PC-9 (cell line): ENCODE measurements around the gene ACACA. TPM values are rescaled to one million over a fixed set of nuclear protein-coding genes. Genes with fewer than 3 reads are reported as not detected.

ENCODE experiments used
- BruUV-seq: library from RNA; stranded (reverse); fragments of 400-500 nt; replicated peaks from 2 replicates; lab custom pipeline; 2021; lab: Mats Ljungman, UMichigan
- CTCF ChIA-PET: fragments of 300-600 bp; sonication (Branson Sonifier 250); formaldehyde crosslinking; loops from one replicate; lab custom pipeline; 2022; ENCODE audit warnings: antibody characterized with exemption; lab: Charles Lee
- POLR2A ChIA-PET: fragments of 300-600 bp; sonication (Branson Sonifier 250); formaldehyde crosslinking; loops from one replicate; lab custom pipeline; 2022; ENCODE audit warnings: antibody characterized with exemption; ENCODE audit not compliant: unreplicated experiment; lab: Charles Lee
- DNase-seq, 2 experiments: peaks; one replicate each; pipeline versions ENCODE4 v3.0.0 to v3.0.0-alpha.2; 2015 to 2022; ENCODE audit warnings: mixed read lengths in 1 of 2
- H2AFZ ChIP-seq: fragments of 200-600 bp; sonication (generic); 2 replicates; pipeline ENCODE4 v1.8.1; 2017; ENCODE audit warnings: antibody characterized with exemption
- H3F3A ChIP-seq: fragments of 200-600 bp; sonication (generic); 2 replicates; pipeline ENCODE4 v1.8.1; 2017; ENCODE audit warnings: antibody characterized with exemption, mild to moderate bottlenecking, low read depth; ENCODE audit not compliant: insufficient read depth
- H3K27ac ChIP-seq: fragments of 200-600 bp; sonication (generic); 2 replicates; pipeline ENCODE4 v1.6.1; 2016; ENCODE audit warnings: mixed run types
- H3K27me3 ChIP-seq: fragments of 200-600 bp; sonication (generic); 2 replicates; pipeline ENCODE4 v1.6.1; 2016; ENCODE audit warnings: low read depth, mixed run types; ENCODE audit not compliant: insufficient read depth
- H3K36me3 ChIP-seq: fragments of 200-600 bp; sonication (generic); 2 replicates; pipeline ENCODE4 v1.6.1; 2016; ENCODE audit warnings: low read depth, mixed run types
- H3K4me1 ChIP-seq: fragments of 200-600 bp; sonication (generic); replicated peaks from 2 replicates; pipeline ENCODE4 v1.6.1; 2016; ENCODE audit warnings: mixed run types; ENCODE audit not compliant: insufficient read depth
- H3K4me2 ChIP-seq: fragments of 200-600 bp; sonication (generic); 2 replicates; pipeline ENCODE4 v1.6.1; 2017; ENCODE audit warnings: mixed run types
- H3K4me3 ChIP-seq: fragments of 200-600 bp; sonication (generic); 2 replicates; pipeline ENCODE4 v1.6.1; 2016; ENCODE audit warnings: mixed run types
- H3K79me2 ChIP-seq: fragments of 200-600 bp; sonication (generic); 2 replicates; pipeline ENCODE4 v1.6.1; 2017; ENCODE audit warnings: low read depth, mixed run types
- H3K9me2 ChIP-seq: fragments of 200-600 bp; sonication (generic); 2 replicates; pipeline ENCODE4 v1.8.1; 2017; ENCODE audit warnings: mild to moderate bottlenecking; ENCODE audit not compliant: insufficient read depth
- H3K9me3 ChIP-seq: fragments of 200-600 bp; sonication (generic); 2 replicates; pipeline ENCODE4 v1.8.1; 2016; ENCODE audit warnings: low read depth; ENCODE audit not compliant: insufficient read depth
- H4K20me1 ChIP-seq: fragments of 200-600 bp; sonication (generic); 2 replicates; pipeline ENCODE4 v1.8.1; 2017; ENCODE audit not compliant: insufficient read depth
- CTCF ChIP-seq: fragments of 200-600 bp; sonication (generic); conservative IDR thresholded peaks from 2 replicates; pipeline ENCODE4 v1.6.1; 2017; ENCODE audit warnings: mixed run types, antibody characterized with exemption, mild to moderate bottlenecking, moderate library complexity
- EZH2 ChIP-seq: fragments of 200-600 bp; sonication (generic); IDR thresholded peaks from 2 replicates; pipeline ENCODE4 v1.8.0; 2017; ENCODE audit warnings: antibody characterized with exemption, low read depth
- intact Hi-C: fragments of 100-400 bp; cut with micrococcal nuclease; formaldehyde crosslinking; loops from one replicate; pipeline ENCODE4 v1.10.0; 2022; ENCODE audit not compliant: unreplicated experiment
- total RNA-seq: library from RNA; stranded (reverse); gene quantifications from 2 replicates; pipeline ENCODE4 v1.2.3, GENCODE V29; 2021

The ACACA gene
- total RNA-seq, 1 experiment from 2014 or later: 185 TPM

- no TSS peak for BruUV-seq
- intact Hi-C loops: no loop called here
- TF ChIP-seq CTCF (no peak), EZH2 (no peak)
These were observed 355.3 kb downstream of the ACACA start for GRCh38 chr17:37051381-37051780.

GRCh38 chr17:37050920-37051319, 355.7 kb downstream of the ACACA start:
- H3K36me3 ChIP-seq: no peaks in the 10 kb centered on the region
- H4K20me1 ChIP-seq: peaks cover 21% of the 10 kb centered on the region; the same call in 1 of the 2 replicates
- peaks cover 5% of the 10 kb centered on the region; the same call in 1 of the 2 replicates for H3F3A ChIP-seq
- H3K79me2 ChIP-seq: 0 out of 2 replicates have a peak, but pooled peaks cover 7% of the 10 kb centered on the region
- H3K27me3 ChIP-seq: no peaks in the 10 kb centered on the region
- H2AFZ ChIP-seq: no peak overlapping the region
- TF ChIP-seq CTCF (no peak), EZH2 (no peak)
- H3K4me1 ChIP-seq: no peaks in the 10 kb centered on the region
- CTCF ChIA-PET: no interaction called here
- H3K4me3 ChIP-seq: no peak overlapping the region
- no peaks in the 10 kb centered on the region for H3K9me3 ChIP-seq
- intact Hi-C loops: no loop called here
- POLR2A ChIA-PET: interaction anchor here (0.8 kb wide), 1 partner anchor 10 kb away, joined by 8 read pairs; no protein-coding TSS in a partner anchor
- no peaks in the 10 kb centered on the region for H3K9me2 ChIP-seq
- no peak overlapping the region for H3K27ac ChIP-seq
- no peak overlapping the region for H3K4me2 ChIP-seq
- DNase-seq: no peak
- BruUV-seq: no TSS peak

More at GRCh38 chr17:37051381-37051780, 355.3 kb downstream of the ACACA start:
- peaks cover 21% of the 10 kb centered on the region; the same call in 1 of the 2 replicates for H4K20me1 ChIP-seq
- no peak for DNase-seq
- H3K27me3 ChIP-seq: no peaks in the 10 kb centered on the region
- no peak overlapping the region for H3K4me2 ChIP-seq
- CTCF ChIA-PET: no interaction called here
- H3F3A ChIP-seq: peaks cover 5% of the 10 kb centered on the region; the same call in 1 of the 2 replicates
- H3K27ac ChIP-seq: no peak overlapping the region
- no peaks in the 10 kb centered on the region for H3K9me2 ChIP-seq
- no peak overlapping the region for H3K4me3 ChIP-seq
- H3K79me2 ChIP-seq: 0 out of 2 replicates have a peak, but pooled peaks cover 7% of the 10 kb centered on the region
- no peaks in the 10 kb centered on the region for H3K4me1 ChIP-seq
- no peak overlapping the region for H2AFZ ChIP-seq
- H3K9me3 ChIP-seq: no peaks in the 10 kb centered on the region
- H3K36me3 ChIP-seq: no peaks in the 10 kb centered on the region
- POLR2A ChIA-PET: interaction anchor here (0.8 kb wide), 1 partner anchor 9 kb away, joined by 8 read pairs; no protein-coding TSS in a partner anchor

- Histone ChIP-seq H3K9me2 (no peaks in the 10 kb centered on the region), H3F3A (peaks cover 5% of the 10 kb centered on the region; the same call in 1 of the 2 replicates), H3K4me2 (no peak overlapping the region), H3K79me2 (0 out of 2 replicates have a peak, but pooled peaks cover 7% of the 10 kb centered on the region), H2AFZ (no peak overlapping the region), H3K4me3 (no peak overlapping the region), H3K4me1 (no peaks in the 10 kb centered on the region), H3K36me3 (no peaks in the 10 kb centered on the region), H3K9me3 (no peaks in the 10 kb centered on the region), H4K20me1 (peaks cover 16% of the 10 kb centered on the region; the same call in 1 of the 2 replicates), H3K27ac (no peak overlapping the region), H3K27me3 (no peaks in the 10 kb centered on the region)
- DNase-seq: no peak
- no peak for TF ChIP-seq EZH2
- no peak for TF ChIP-seq CTCF
- no TSS peak for BruUV-seq
- CTCF ChIA-PET: no interaction called here
- POLR2A ChIA-PET: no interaction called here
- intact Hi-C loops: no loop called here
These were observed 357.8 kb downstream of the ACACA start for GRCh38 chr17:37048811-37049210.
